ENCODE results near the gene MGLL. TPM values are rescaled to one million over a fixed set of nuclear protein-coding genes. Genes with fewer than 3 reads are reported as not detected.

MGLL gene
- total and polyA plus RNA-seq, 9 of the 15 experiments (the other 6 are each of a cell fraction or from before 2014, with no cell fraction given) = 0.12 to 0.32 (median 0.18) TPM; not detected in 6

DNA sequence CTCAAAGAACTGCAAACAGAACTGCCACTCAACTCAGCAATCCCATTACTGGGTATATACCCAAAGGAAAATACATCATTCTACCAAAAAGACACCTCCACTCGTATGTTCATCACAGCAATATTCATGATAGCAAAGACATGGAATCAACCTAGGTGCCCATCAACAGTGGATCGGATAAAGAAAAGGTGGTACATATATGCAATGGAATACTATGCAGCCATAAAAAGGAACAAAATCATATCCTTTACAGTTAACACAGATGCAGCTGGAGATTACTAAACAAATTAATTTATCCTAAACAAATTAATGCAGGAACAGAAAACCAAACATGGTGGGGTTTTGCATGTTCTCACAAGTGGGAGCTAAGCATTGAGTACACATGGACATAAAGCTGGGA, 27.3 kb downstream of the MGLL start:
- H3K4me1 ChIP-seq (replicated peaks in 1 of 2; ENCODE audit: control insufficient read depth in 2 of 2, insufficient read depth in 2 of 2, low read length in 2 of 2) = no peaks in the 10 kb centered on the region; a peak in 1 of 5 replicates

DNA sequence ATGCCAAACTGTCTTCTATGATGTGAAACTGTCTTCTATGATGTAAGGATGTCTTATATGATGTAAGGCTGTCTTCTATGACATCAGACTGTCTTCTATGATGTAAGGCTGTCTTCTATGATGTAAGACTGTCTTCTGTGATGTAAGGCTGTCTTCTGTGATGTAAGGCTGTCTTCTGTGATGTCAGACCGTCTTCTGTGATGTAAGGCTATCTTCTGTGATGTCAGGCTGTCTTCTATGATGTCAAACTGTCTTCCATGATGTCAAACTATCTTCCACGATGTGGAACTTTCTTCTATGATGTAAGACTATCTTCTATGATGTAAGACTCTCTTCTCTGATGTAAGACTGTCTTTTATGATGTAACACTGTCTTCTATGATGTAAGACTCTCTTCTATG, 27.9 kb downstream of the MGLL start:
- ChIA-PET POLR2A (no interaction called here), CTCF (ENCODE audit: low intra/inter-chr PET ratio) (no interaction called here)
- H3K27me3 ChIP-seq (ENCODE audit: control insufficient read depth in 2 of 2, insufficient read depth in 2 of 2, low read length in 2 of 2) = peaks cover 8 to 51% of the 10 kb centered on the region in 2 experiments; a peak in 4 of 5 replicates
- no peaks in the 10 kb centered on the region for H3K79me2 ChIP-seq (ENCODE audit: control insufficient read depth, insufficient read depth, low read length)
- no peak overlapping the region for H2AFZ ChIP-seq (ENCODE audit: low read depth, low read length)
- 0% methylated on average over 2 of the region's 2 CpGs for WGBS (ENCODE audit: insufficient coverage, low coverage, missing lambda C conversion rate)
- no peak overlapping the region for H3K4me2 ChIP-seq (ENCODE audit: insufficient read depth, low read length)
- no peak overlapping the region for H3K27ac ChIP-seq (ENCODE audit: extremely low read depth, low read depth, low read length)
- DNase-seq (ENCODE audit: extremely low read depth in 1 of 4, low spot score in 3 of 4) = no peak
- no peak overlapping the region for H3K4me3 ChIP-seq
- BruUV-seq (replicated peaks) = no TSS peak
- no peaks in the 10 kb centered on the region; a peak in 1 of 5 replicates for H3K4me1 ChIP-seq (replicated peaks in 1 of 2; ENCODE audit: control insufficient read depth in 2 of 2, insufficient read depth in 2 of 2, low read length in 2 of 2)
- no peak for FAIRE-seq
- no peak overlapping the region for H3K9ac ChIP-seq (ENCODE audit: insufficient read depth in 1 of 2, low read depth in 2 of 2, low read length in 2 of 2)
- H3K9me3 ChIP-seq (replicated peaks; ENCODE audit: control insufficient read depth, insufficient read depth, low read depth, low read length) = no peaks in the 10 kb centered on the region
- H3K36me3 ChIP-seq (ENCODE audit: control insufficient read depth, insufficient read depth, low read length) = no peaks in the 10 kb centered on the region
- ATAC-seq = no peak
- in situ Hi-C loops (cut with MboI) (no loop called here), intact Hi-C loops (cut with micrococcal nuclease) (no loop called here)
- H3K9me1 ChIP-seq (ENCODE audit: control insufficient read depth, insufficient read depth, low read length) = no peaks in the 10 kb centered on the region
- no peaks in the 10 kb centered on the region for H4K20me1 ChIP-seq (replicated peaks; ENCODE audit: control insufficient read depth, insufficient read depth, low read length)
- TF ChIP-seq BCLAF1 (IDR thresholded peaks at IDR 0.05; ENCODE audit: borderline replicate concordance in 1 of 2, control insufficient read depth in 1 of 2, low read depth in 2 of 2, low read length in 1 of 2) (no peak), SMC3 (conservative IDR thresholded peaks at IDR 0.05; ENCODE audit: insufficient read depth, low read depth, low read length) (no peak)

More for the DNA sequence above, 27.3 kb downstream of the MGLL start:
- CTCF ChIA-PET (ENCODE audit: low intra/inter-chr PET ratio) = no interaction called here
- H3K36me3 ChIP-seq (ENCODE audit: control insufficient read depth, insufficient read depth, low read length) = no peaks in the 10 kb centered on the region
- WGBS (ENCODE audit: insufficient coverage, low coverage, missing lambda C conversion rate) = 0% methylated on average over 2 of the region's 2 CpGs
- POLR2A ChIA-PET = no interaction called here
- no peaks in the 10 kb centered on the region for H4K20me1 ChIP-seq (replicated peaks; ENCODE audit: control insufficient read depth, insufficient read depth, low read length)
- ATAC-seq (no peak), FAIRE-seq (no peak), DNase-seq (ENCODE audit: extremely low read depth in 1 of 4, low spot score in 3 of 4) (no peak)
- BruUV-seq (replicated peaks) = no TSS peak
- no peak overlapping the region for H3K4me2 ChIP-seq (ENCODE audit: insufficient read depth, low read length)
- H3K27me3 ChIP-seq (ENCODE audit: control insufficient read depth in 2 of 2, insufficient read depth in 2 of 2, low read length in 2 of 2) = peaks cover 6 to 52% of the 10 kb centered on the region in 2 experiments
- H3K27ac ChIP-seq (ENCODE audit: extremely low read depth, low read depth, low read length) = no peak overlapping the region
- TF ChIP-seq KDM1A (IDR thresholded peaks at IDR 0.05) (no peak), ZNF146 (CRISPR knock-in tag; IDR thresholded peaks at IDR 0.05; ENCODE audit: unreplicated experiment) (peak; percentile 55)
- H3K9me3 ChIP-seq (replicated peaks; ENCODE audit: control insufficient read depth, insufficient read depth, low read depth, low read length) = no peaks in the 10 kb centered on the region
- intact Hi-C loops (cut with micrococcal nuclease) = no loop called here
- no peak overlapping the region for H2AFZ ChIP-seq (ENCODE audit: low read depth, low read length)
- H3K9me1 ChIP-seq (ENCODE audit: control insufficient read depth, insufficient read depth, low read length) = no peaks in the 10 kb centered on the region
- H3K79me2 ChIP-seq (ENCODE audit: control insufficient read depth, insufficient read depth, low read length) = no peaks in the 10 kb centered on the region
- no peak overlapping the region for H3K4me3 ChIP-seq
- in situ Hi-C loops (cut with MboI) = no loop called here
- no peak overlapping the region for H3K9ac ChIP-seq (ENCODE audit: insufficient read depth in 1 of 2, low read depth in 2 of 2, low read length in 2 of 2)
